Ovary (tissue), 3 donors: ENCODE data around the gene B3GNT5.

Experiments
- CTCF ChIP-seq, 3 donors: fragments of 450-650 bp in 2 of 3; fragments of 200-600 bp in 1 of 3; IDR thresholded peaks; one replicate each; pipeline versions ENCODE4 v1.5.1 to v1.8.0; 2016 to 2022; ENCODE audit warnings: antibody characterized with exemption in 3 of 3, mild to moderate bottlenecking in 1 of 3
- EP300 ChIP-seq: sonication (generic); formaldehyde crosslinking; IDR thresholded peaks from one replicate; pipeline ENCODE4 v1.6.1; 2017; ENCODE audit warnings: antibody characterized with exemption
- POLR2A ChIP-seq: fragments of 450-650 bp; IDR thresholded peaks from one replicate; pipeline ENCODE4 v1.6.1; 2017; ENCODE audit warnings: antibody characterized with exemption, mild to moderate bottlenecking, moderate library complexity
- donor health status: DM: no; HTN: no; CAD: no.

- no peak for TF ChIP-seq CTCF (IDR thresholded peaks at IDR 0.05)
- TF ChIP-seq POLR2A: no peak
- TF ChIP-seq EP300: no peak
Measured at GRCh38 chr3:183226333-183226890, 26.6 kb upstream of the B3GNT5 start.
